GM21737 (cell line): ENCODE data around the gene BIRC5.
"Not testable (repeated sequence)": the region's sequence is repeated elsewhere in the genome, so short reads cannot be mapped to it uniquely, and the experiment has no call there.

Experiments
- ATAC-seq: cut with Tn5 transposase; IDR thresholded peaks from one replicate; pipeline ENCODE4 v1.9.1; 2021; ENCODE audit warnings: mild to moderate bottlenecking, moderate library complexity; ENCODE audit not compliant: unreplicated experiment

BIRC5 gene

GRCh38 chr17:78214016-78214705 is at the start of gene BIRC5:
TSS of gene BIRC5 (plus strand) at chr17:78214253. CDS start at chr17:78214317, 64 bp downstream.
- ATAC-seq, result peak; percentile 84

GRCh38 chr17:78164748-78165607 is 49.1 kb upstream of the BIRC5 start:
- no peak for ATAC-seq

- no peak for ATAC-seq
Observed at GRCh38 chr17:78166416-78166815, 47.6 kb upstream of the BIRC5 start.

GRCh38 chr17:78168242-78168902 is 45.7 kb upstream of the BIRC5 start, which contains the start of gene SYNGR2:
TSS of gene SYNGR2 (plus strand) at chr17:78168581. CDS start at chr17:78168617, 36 bp downstream.
- no peak for ATAC-seq

- no peak for ATAC-seq
Observed at GRCh38 chr17:78168903-78169793, 44.9 kb upstream of the BIRC5 start.

GRCh38 chr17:78170692-78171590 is 43.1 kb upstream of the BIRC5 start:
- no peak for ATAC-seq

GRCh38 chr17:78171591-78172248 is 42.3 kb upstream of the BIRC5 start:
- ATAC-seq, result not testable (repeated sequence)

GRCh38 chr17:78172249-78173051 is 41.6 kb upstream of the BIRC5 start:
- ATAC-seq, result no peak

- ATAC-seq, result peak; percentile 38
Observed at GRCh38 chr17:78173097-78173715, 40.8 kb upstream of the BIRC5 start.

GRCh38 chr17:78174346-78174869 is 39.6 kb upstream of the BIRC5 start:
- ATAC-seq, result no peak

- ATAC-seq, result no peak
Observed at GRCh38 chr17:78174870-78175642, 39.0 kb upstream of the BIRC5 start.

GRCh38 chr17:78175643-78175981 is 38.4 kb upstream of the BIRC5 start:
- no peak for ATAC-seq

GRCh38 chr17:78176548-78177025 is 37.5 kb upstream of the BIRC5 start:
- ATAC-seq, result peak; percentile 40

GRCh38 chr17:78179372-78179771 is 34.7 kb upstream of the BIRC5 start:
- no peak for ATAC-seq

GRCh38 chr17:78180083-78180482 is 34.0 kb upstream of the BIRC5 start:
- no peak for ATAC-seq

GRCh38 chr17:78180508-78180907 is 33.5 kb upstream of the BIRC5 start:
- ATAC-seq, result no peak

GRCh38 chr17:78182504-78182903 is 31.5 kb upstream of the BIRC5 start:
- no peak for ATAC-seq
